DOHH2 (cell line): Measurements from ENCODE around the gene MTM1.
A peak's percentile ranks its signal among the peaks of the same experiment; 100 is the strongest.

Experiments
- H3F3A ChIP-seq: fragments of 200-600 bp; sonication (generic), shearing (Covaris generic); 2 replicates; pipeline ENCODE4 v1.6.0; 2016; ENCODE audit warnings: antibody characterized with exemption, mild to moderate bottlenecking; ENCODE audit not compliant: control insufficient read depth, insufficient read depth
- H3K27ac ChIP-seq: fragments of 200-600 bp; sonication (generic); 2 replicates; pipeline ENCODE4 v1.5.1; 2014; ENCODE audit warnings: low read depth, mild to moderate bottlenecking, low read length, moderate library complexity
- H3K27me3 ChIP-seq: fragments of 200-600 bp; sonication (generic); 2 replicates; pipeline ENCODE4 v1.6.1; 2014; ENCODE audit warnings: mild to moderate bottlenecking, low read length, mixed read lengths; ENCODE audit not compliant: control insufficient read depth
- H3K36me3 ChIP-seq: fragments of 200-600 bp; sonication (generic); 2 replicates; pipeline ENCODE4 v1.6.1; 2014; ENCODE audit warnings: mild to moderate bottlenecking, low read length, moderate library complexity, mixed read lengths; ENCODE audit not compliant: control insufficient read depth
- H3K4me1 ChIP-seq: fragments of 200-600 bp; sonication (generic); 2 replicates; pipeline ENCODE4 v1.6.1; 2014; ENCODE audit warnings: mild to moderate bottlenecking, low read length, mixed read lengths; ENCODE audit not compliant: control insufficient read depth
- H3K4me2 ChIP-seq: fragments of 200-600 bp; sonication (generic); 2 replicates; pipeline ENCODE4 v1.6.0; 2014; ENCODE audit warnings: mild to moderate bottlenecking, low read length, moderate library complexity
- H3K4me3 ChIP-seq: fragments of 200-600 bp; sonication (generic); 2 replicates; pipeline ENCODE4 v1.5.1; 2014; ENCODE audit warnings: mild to moderate bottlenecking, low read length, mixed read lengths
- H3K79me2 ChIP-seq: fragments of 200-600 bp; sonication (generic); 2 replicates; pipeline ENCODE4 v1.6.1; 2014; ENCODE audit warnings: mild to moderate bottlenecking, low read length, mixed read lengths; ENCODE audit not compliant: control insufficient read depth
- H3K9me2 ChIP-seq: fragments of 200-600 bp; sonication (generic); replicated peaks from 2 replicates; pipeline ENCODE4 v1.6.1; 2014; ENCODE audit warnings: mild to moderate bottlenecking, low read length, mixed read lengths; ENCODE audit not compliant: control insufficient read depth
- H3K9me3 ChIP-seq: fragments of 200-600 bp; sonication (generic); 2 replicates; pipeline ENCODE4 v1.6.1; 2014; ENCODE audit warnings: antibody characterized with exemption, low read length, mixed read lengths; ENCODE audit not compliant: control insufficient read depth, insufficient read depth
- H4K20me1 ChIP-seq: fragments of 200-600 bp; sonication (generic); 2 replicates; pipeline ENCODE4 v1.6.0; 2014; ENCODE audit warnings: low read depth, mild to moderate bottlenecking, antibody characterized with exemption, low read length, moderate library complexity; ENCODE audit not compliant: control insufficient read depth, insufficient read depth
- CTCF ChIP-seq: fragments of 200-600 bp; sonication (generic); IDR thresholded peaks from one replicate; pipeline ENCODE4 v1.5.1; 2014; ENCODE audit warnings: antibody characterized with exemption, mild to moderate bottlenecking, low read depth, low read length; ENCODE audit not compliant: poor library complexity, severe bottlenecking
- EZH2phosphoT487 ChIP-seq: fragments of 200-600 bp; sonication (generic); IDR thresholded peaks from 2 replicates; pipeline ENCODE4 v1.6.1; 2017; ENCODE audit warnings: borderline replicate concordance, mild to moderate bottlenecking, antibody characterized with exemption, low read length, moderate library complexity, mixed read lengths

Gene MTM1

GRCh38 chrX:150712619-150713018, 144.2 kb downstream of the MTM1 start:
- no peak for TF ChIP-seq EZH2phosphoT487
- TF ChIP-seq CTCF, result no peak
- Histone ChIP-seq H3K36me3 (peaks cover 12% of the 10 kb centered on the region), H3K4me2 (peak overlapping the region; percentile 84)

GRCh38 chrX:150715184-150715583, 146.8 kb downstream of the MTM1 start:
- Histone ChIP-seq H3K9me3 (no peaks in the 10 kb centered on the region), H3F3A (no peaks in the 10 kb centered on the region; the same call in 1 of the 2 replicates), H3K79me2 (peaks cover 47% of the 10 kb centered on the region), H4K20me1 (no peaks in the 10 kb centered on the region), H3K27me3 (no peaks in the 10 kb centered on the region), H3K36me3 (peaks cover 25% of the 10 kb centered on the region), H3K9me2 (no peaks in the 10 kb centered on the region), H3K27ac (no peak overlapping the region), H3K4me2 (no peak overlapping the region), H3K4me1 (peaks cover 41% of the 10 kb centered on the region), H3K4me3 (no peak overlapping the region)
- TF ChIP-seq CTCF (no peak), EZH2phosphoT487 (no peak)

More at GRCh38 chrX:150712619-150713018, 144.2 kb downstream of the MTM1 start:
- Histone ChIP-seq H3F3A (no peaks in the 10 kb centered on the region; the same call in 1 of the 2 replicates), H3K9me3 (no peaks in the 10 kb centered on the region), H3K9me2 (no peaks in the 10 kb centered on the region), H3K27ac (peak overlapping the region; percentile 51), H3K4me3 (peak overlapping the region; percentile 55), H3K27me3 (no peaks in the 10 kb centered on the region), H3K79me2 (peaks cover 35% of the 10 kb centered on the region), H4K20me1 (no peaks in the 10 kb centered on the region), H3K4me1 (peaks cover 41% of the 10 kb centered on the region)

GRCh38 chrX:150719621-150720020, 151.2 kb downstream of the MTM1 start:
- Histone ChIP-seq H4K20me1 (no peaks in the 10 kb centered on the region), H3K4me3 (no peak overlapping the region)

More at GRCh38 chrX:150719621-150720020, 151.2 kb downstream of the MTM1 start:
- Histone ChIP-seq H3K27ac (no peak overlapping the region), H3K36me3 (peaks cover 30% of the 10 kb centered on the region), H3K9me3 (no peaks in the 10 kb centered on the region; the same call in 1 of the 2 replicates), H3K27me3 (no peaks in the 10 kb centered on the region), H3K9me2 (no peaks in the 10 kb centered on the region), H3K79me2 (peaks cover 41% of the 10 kb centered on the region), H3F3A (no peaks in the 10 kb centered on the region; the same call in 1 of the 2 replicates), H3K4me2 (no peak overlapping the region), H3K4me1 (0 out of 2 replicates have a peak, but pooled peaks cover 3% of the 10 kb centered on the region)
- TF ChIP-seq EZH2phosphoT487 (no peak), CTCF (no peak)
